HEK293T (cell line): ENCODE data around the gene SYT2.
A peak's percentile ranks its signal among the peaks of the same experiment; 100 is the strongest.

Experiments
- CTCF ChIA-PET: fragments of 350-600 bp; formaldehyde crosslinking; extraction: SDS; loops from one replicate; lab custom pipeline; 2021; ENCODE audit warnings: antibody characterized with exemption, inconsistent platforms; lab: Yijun Ruan, JAX
- POLR2A ChIA-PET: fragments of 350-600 bp; formaldehyde crosslinking; extraction: SDS; loops from one replicate; lab custom pipeline; 2020; ENCODE audit warnings: antibody characterized with exemption, inconsistent platforms; lab: Yijun Ruan, JAX
- DNase-seq: peaks from one replicate; pipeline ENCODE4 v3.0.0; 2012; ENCODE audit warnings: mixed read lengths; ENCODE audit errors: extremely low spot score
- ARNT ChIP-seq: fragments of 450-650 bp; IDR thresholded peaks from 2 replicates; pipeline ENCODE4 v1.6.1; 2017; ENCODE audit warnings: mild to moderate bottlenecking
- BHLHE40 ChIP-seq: fragments of 450-650 bp; IDR thresholded peaks from 2 replicates; pipeline ENCODE4 v1.6.1; 2016; ENCODE audit warnings: mild to moderate bottlenecking, moderate library complexity, borderline replicate concordance
- CTBP1 ChIP-seq: fragments of 450-650 bp; IDR thresholded peaks from 2 replicates; pipeline ENCODE4 v1.6.1; 2016; ENCODE audit warnings: borderline replicate concordance
- ELF4 ChIP-seq: fragments of 450-650 bp; IDR thresholded peaks from 2 replicates; pipeline ENCODE4 v1.6.1; 2017; ENCODE audit warnings: antibody characterized with exemption
- FOXA1 ChIP-seq: fragments of 450-650 bp; IDR thresholded peaks from 2 replicates; pipeline ENCODE4 v1.6.1; 2016; ENCODE audit warnings: mild to moderate bottlenecking
- FOXK2 ChIP-seq: fragments of 450-650 bp; IDR thresholded peaks from 2 replicates; pipeline ENCODE4 v1.6.1; 2016; ENCODE audit warnings: mild to moderate bottlenecking
- FOXM1 ChIP-seq: fragments of 450-650 bp; IDR thresholded peaks from 2 replicates; pipeline ENCODE4 v1.6.1; 2017; ENCODE audit warnings: mild to moderate bottlenecking, borderline replicate concordance
- HDGF ChIP-seq: fragments of 450-650 bp; IDR thresholded peaks from 2 replicates; pipeline ENCODE4 v1.6.1; 2017; ENCODE audit warnings: antibody characterized with exemption, borderline replicate concordance
- L3MBTL2 ChIP-seq: fragments of 450-650 bp; conservative IDR thresholded peaks from 2 replicates; pipeline ENCODE4 v1.6.1; 2016; ENCODE audit warnings: mild to moderate bottlenecking
- LEF1 ChIP-seq: fragments of 450-650 bp; IDR thresholded peaks from 2 replicates; pipeline ENCODE4 v1.6.1; 2017; ENCODE audit warnings: mild to moderate bottlenecking, borderline replicate concordance
- NFRKB ChIP-seq: fragments of 450-650 bp; IDR thresholded peaks from 2 replicates; pipeline ENCODE4 v1.6.1; 2016; ENCODE audit warnings: mild to moderate bottlenecking, moderate library complexity
- PKNOX1 ChIP-seq: fragments of 450-650 bp; IDR thresholded peaks from 2 replicates; pipeline ENCODE4 v1.6.1; 2016
- SP1 ChIP-seq: fragments of 450-650 bp; IDR thresholded peaks from 2 replicates; pipeline ENCODE4 v1.6.1; 2017
- SUZ12 ChIP-seq: fragments of 450-650 bp; IDR thresholded peaks from 2 replicates; pipeline ENCODE4 v1.6.1; 2016; ENCODE audit warnings: mild to moderate bottlenecking
- TARDBP ChIP-seq: fragments of 450-650 bp; IDR thresholded peaks from 2 replicates; pipeline ENCODE4 v1.6.1; 2016
- ZNF384 ChIP-seq: fragments of 450-650 bp; IDR thresholded peaks from 2 replicates; pipeline ENCODE4 v1.6.1; 2016

Gene SYT2

GRCh38 chr1:202658769-202659168 lies 51.5 kb downstream of the SYT2 start:
- ChIA-PET CTCF (interaction anchor here (0.8 to 1.3 kb wide), 2 partner anchors 61 to 84 kb away, joined by 3 to 4 read pairs; no protein-coding TSS in a partner anchor), POLR2A (no interaction called here)
- TF ChIP-seq BHLHE40 (no peak), TARDBP (no peak), SUZ12 (no peak), FOXM1 (no peak), HDGF (no peak), ARNT (no peak), LEF1 (no peak), SP1 (no peak), NFRKB (no peak), ZNF384 (no peak), CTBP1 (no peak), PKNOX1 (no peak), FOXA1 (no peak), ELF4 (no peak)

DNA sequence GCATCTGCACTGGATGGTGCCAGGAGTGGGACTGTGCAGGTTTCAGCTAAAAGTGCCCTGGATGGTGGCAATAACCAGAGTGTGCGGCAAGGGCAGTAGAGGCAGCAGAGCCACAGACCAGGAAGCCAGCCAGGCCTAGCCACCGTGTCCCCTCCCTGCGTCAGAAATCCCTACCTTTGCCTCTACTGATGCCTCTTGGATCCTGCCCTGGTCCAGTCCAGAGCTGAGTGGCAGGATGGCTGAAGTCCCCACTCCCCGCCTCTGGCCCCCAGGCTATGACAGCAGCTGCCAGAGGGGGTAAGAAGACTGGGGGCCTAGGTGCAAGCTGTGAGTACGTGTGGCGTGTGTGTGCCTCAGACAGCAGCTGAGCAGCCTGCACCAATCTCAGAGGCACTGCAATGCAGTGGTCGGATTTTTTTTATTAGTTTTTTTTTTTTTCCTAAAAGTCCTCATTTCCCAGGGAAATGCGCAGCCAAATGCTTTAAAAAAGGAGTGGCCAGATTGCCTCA lies 51.9 kb downstream of the SYT2 start:
- TF ChIP-seq L3MBTL2 (no peak), CTBP1 (no peak), ARNT (no peak), SP1 (no peak), FOXK2 (no peak), ZNF384 (no peak), FOXA1 (no peak), FOXM1 (no peak), SUZ12 (no peak), NFRKB (no peak), LEF1 (no peak), HDGF (no peak), BHLHE40 (no peak), PKNOX1 (no peak), ELF4 (no peak), TARDBP (no peak)
- ChIA-PET POLR2A (no interaction called here), CTCF (interaction anchor here (0.9 to 1.3 kb wide), 2 partner anchors 55 to 61 kb away, joined by 3 read pairs; no protein-coding TSS in a partner anchor)
- DNase-seq = no peak

More at GRCh38 chr1:202658769-202659168, 51.5 kb downstream of the SYT2 start:
- DNase-seq = no peak

DNA sequence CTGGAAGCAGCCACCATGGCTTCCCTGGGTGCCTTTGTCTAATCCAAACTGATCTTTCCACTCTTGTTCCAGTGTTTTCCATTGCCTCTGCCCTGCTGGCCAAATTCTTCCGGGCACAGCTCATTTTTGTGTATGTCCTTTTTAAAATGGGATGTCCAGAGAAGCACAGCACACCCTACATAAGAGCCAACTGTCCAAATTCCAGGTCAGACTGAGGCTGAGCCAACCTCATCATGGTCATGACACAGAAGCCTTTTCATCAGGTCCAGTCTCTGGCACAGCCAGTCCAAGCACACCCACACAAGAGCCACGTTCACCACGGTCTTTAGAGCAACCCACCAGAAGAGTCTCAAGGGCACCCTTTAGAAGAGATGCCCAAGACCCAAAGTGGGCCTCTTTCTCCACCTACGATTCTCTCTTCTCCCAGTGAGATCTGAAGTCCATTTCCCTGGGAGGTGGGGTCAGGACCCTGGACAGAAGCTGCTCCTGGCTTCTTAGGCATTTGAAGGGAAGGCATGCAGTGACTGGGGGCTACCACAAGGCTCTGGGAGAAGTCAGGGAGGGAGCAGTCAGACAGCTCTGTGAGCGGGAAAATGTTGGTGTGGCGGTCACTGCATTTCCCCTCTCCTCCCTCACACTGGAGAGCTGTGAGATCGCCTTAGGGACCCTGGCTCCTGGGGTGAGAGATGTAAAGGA lies 53.2 kb downstream of the SYT2 start:
- no peak for TF ChIP-seq ELF4
- DNase-seq = peak; percentile 74
- CTCF ChIA-PET = interaction anchor here (0.9 to 1.3 kb wide), 3 partner anchors 56 to 183 kb away, joined by 3 read pairs; no protein-coding TSS in a partner anchor
- POLR2A ChIA-PET = no interaction called here

- TF ChIP-seq FOXA1 = no peak
- TF ChIP-seq LEF1 = no peak
- no peak for TF ChIP-seq PKNOX1
- no peak for TF ChIP-seq FOXK2
- no peak for TF ChIP-seq HDGF
- no peak for TF ChIP-seq ARNT
- no peak for TF ChIP-seq FOXM1
- no peak for TF ChIP-seq NFRKB
- TF ChIP-seq ZNF384 = no peak
- TF ChIP-seq ELF4 = no peak
- no peak for TF ChIP-seq TARDBP
- TF ChIP-seq BHLHE40 = no peak
- no peak for TF ChIP-seq CTBP1
- no peak for TF ChIP-seq SP1
- no peak for TF ChIP-seq SUZ12
- no peak for TF ChIP-seq L3MBTL2
- no peak for DNase-seq
- ChIA-PET CTCF (no interaction called here), POLR2A (no interaction called here)
Measured at GRCh38 chr1:202656057-202656456, 54.2 kb downstream of the SYT2 start.

- no peak for TF ChIP-seq SP1
- no peak for TF ChIP-seq LEF1
- TF ChIP-seq CTBP1 = no peak
- no peak for DNase-seq
- POLR2A ChIA-PET = no interaction called here
- CTCF ChIA-PET = no interaction called here
Measured at GRCh38 chr1:202654079-202654478, 56.2 kb downstream of the SYT2 start.
